Measurements from ENCODE around the gene PDE4D.
A peak's percentile ranks its signal among the peaks of the same experiment; 100 is the strongest.

PDE4D gene

DNA sequence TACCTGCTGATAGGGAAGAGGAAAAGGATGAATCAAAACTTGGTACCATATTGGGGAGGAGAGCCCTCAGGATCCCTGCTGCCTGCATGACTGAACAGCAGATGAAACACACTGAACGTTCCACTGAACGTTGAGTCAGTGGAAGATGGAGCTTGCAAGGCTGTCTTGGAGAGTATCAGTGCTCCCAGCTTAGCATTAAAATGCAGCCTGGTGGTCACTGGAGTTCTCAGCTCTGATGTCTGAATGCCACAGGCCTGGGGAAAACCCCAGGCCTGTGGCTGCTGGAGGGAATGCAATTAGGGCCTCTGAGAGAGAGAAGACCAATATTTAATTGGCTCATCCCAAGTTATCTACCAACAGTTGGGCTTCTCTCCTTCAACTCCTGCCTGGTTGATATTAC, 54.5 kb downstream of the PDE4D start:
- DNase-seq (ENCODE audit: low read depth): no peak

DNA sequence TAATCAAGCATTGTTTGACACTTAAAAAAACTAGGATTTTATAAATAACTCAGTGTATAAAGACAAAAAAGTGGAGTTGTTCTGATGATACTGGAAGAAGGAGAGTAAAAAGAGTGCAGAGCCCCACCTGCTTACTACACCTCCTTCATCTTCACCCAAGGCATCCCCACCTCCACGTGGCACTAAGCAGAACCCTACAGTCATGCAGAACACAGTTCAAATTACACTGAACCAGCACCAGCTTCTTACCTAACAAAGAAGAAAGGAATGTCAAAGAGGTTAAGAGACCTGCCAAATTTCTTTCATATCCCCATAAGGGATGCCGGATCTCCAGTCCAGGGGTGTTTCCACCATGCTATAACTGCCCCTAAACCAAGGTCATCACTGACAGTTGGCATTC, 55.5 kb downstream of the PDE4D start:
- DNase-seq (ENCODE audit: low read depth): no peak

DNA sequence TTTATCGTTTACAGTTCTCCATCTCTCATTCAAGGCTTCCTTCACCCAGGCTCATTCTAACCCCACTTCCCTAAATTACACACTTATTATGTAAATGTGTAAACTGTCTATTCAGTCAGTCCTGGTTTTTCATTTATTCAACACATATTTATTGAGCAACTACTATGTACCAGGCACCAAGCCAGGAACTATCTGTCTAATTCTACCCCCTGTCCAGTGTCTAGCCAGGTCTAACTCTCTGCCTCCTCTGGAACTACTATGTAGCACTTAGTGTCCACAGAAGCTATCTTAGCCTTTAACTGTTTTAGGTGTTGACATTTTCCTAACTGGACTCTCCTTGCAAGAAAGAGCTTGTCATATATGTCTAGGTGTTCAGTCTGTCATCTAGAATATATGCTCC, 56.5 kb downstream of the PDE4D start:
- DNase-seq (ENCODE audit: low read depth): no peak

DNA sequence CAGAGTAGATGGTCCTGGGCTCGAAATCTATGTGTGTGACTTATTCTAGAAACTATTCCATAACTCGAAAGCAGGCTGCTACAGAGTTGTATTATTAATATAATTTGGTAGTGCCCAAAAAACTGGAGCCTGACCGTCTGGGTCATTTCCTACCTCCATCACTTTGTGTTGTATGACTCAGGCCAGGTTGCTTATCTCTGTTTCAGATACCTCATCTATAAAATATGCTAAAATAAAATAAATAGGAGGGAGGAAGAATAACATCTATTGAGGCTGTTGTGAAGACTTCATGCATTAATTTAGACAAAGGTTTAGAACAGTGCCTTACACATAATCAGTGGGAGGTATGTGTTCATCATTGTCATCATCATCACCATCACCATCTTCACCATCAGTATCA, 57.7 kb downstream of the PDE4D start:
- DNase-seq (ENCODE audit: low read depth): no peak

DNA sequence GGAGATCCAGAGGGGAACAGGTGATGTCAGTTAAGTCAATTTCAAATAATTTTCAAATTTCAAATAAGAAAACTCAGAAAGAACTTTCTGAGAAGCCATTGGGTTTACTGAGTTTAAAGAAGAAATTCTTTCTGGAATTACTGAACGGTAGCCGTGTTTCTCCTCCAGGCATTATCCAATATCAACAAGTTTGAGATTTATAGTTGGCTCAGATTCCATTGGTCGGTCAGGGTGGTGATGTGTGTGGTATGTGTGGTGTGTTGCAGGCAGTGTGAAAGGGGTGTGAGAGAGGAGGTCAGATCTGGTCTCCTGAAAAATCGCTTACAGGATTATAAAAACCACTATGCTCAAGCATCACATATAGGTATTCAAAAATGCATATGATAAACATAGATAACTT, 60.1 kb downstream of the PDE4D start:
- no peak for DNase-seq (ENCODE audit: low read depth)

DNA sequence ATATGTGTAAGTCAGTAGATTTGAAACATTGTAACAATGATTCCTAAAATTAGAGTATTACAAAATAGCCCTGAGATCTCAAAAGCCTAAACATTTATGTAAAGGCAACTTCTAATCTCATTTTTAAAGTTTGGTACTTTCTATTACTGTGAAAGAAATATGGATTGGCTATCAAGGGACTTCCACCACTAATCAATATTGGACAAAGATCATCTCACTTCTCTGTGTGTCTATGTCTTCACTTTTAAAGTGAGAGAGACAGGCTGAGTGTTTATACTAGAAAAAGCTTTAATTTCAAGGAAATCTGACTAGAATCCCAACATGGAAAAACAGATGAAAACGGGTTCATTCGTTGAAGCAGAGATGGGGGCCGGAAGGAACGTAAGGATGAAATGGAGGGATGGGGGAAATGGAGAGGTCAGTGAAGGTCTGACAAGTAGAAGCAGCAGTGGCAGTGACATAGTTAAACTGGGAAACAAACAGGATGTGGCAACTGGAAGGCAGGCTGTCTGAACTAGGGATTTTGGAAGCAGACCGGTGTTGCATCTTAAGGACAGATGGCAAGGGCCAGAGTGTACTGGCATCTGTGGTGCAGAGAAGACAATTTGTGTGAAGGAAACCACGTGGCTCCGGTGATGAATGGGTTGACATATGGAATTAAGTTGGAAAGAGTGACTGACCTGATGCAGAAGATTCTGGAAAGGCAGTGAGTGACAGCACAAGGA, 60.8 kb downstream of the PDE4D start:
- DNase-seq (ENCODE audit: low read depth): no peak

DNA sequence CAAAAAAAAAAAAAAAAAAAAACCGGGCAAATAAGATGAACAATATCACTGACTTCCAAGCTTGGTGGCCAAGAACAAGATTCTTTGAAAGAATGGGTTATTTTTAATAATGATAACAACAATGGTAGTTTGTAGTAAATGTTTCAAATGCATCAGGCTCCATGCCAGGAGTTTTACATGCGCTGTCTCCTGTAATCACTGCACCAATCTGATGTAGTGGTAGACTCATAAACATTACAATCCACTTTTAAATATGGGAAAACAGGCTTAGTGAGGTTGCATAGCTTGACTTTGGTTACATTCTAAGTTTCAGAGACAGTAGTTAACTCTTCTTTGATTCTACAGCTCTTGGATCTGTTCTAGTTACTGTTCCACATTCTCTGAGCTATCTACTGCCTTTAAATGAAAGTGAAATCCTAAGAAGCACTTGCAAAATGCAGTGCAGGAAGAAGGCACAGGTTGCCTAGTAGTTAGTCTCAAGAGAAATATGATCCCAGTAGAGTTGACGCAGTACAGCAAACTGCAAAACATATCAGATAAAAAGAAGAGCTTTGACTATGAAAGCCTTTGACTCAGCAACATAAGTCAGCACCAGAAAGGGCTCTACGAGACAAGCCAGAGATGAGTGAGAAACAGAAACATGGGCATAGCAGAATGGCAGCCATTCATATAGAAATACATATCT, 62.1 kb downstream of the PDE4D start:
- DNase-seq (ENCODE audit: low read depth): no peak

DNA sequence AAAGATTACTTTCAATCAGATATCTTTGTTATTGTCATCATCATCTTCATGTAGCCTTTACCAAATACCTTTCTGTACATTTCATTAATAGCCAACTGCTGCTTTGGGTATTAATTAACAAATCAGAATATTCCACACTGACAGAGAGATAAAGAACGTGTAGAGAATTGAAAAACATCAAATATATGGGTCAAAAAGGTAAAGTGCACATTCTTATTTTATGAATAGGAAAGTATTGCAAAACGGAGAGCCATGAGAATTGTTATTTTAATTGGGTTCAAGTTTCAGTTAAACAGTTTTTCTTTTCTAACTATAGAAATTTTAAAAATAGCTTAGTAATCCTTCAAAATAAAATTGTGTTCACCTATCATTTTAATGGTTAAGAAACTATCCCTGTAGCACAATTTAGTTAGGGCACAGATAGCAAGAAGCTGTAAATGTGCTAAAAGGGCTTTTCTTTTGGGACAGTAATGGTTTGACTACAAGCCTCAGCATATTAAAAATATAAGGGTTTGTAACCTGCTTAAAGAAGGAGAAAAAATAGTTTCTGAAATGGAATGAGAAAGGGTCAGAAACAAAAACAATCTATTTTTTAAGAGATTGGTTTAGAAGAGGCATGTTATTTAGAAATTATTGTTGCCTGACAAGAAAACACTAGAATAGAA, 62.9 kb downstream of the PDE4D start:
- no peak for DNase-seq (ENCODE audit: low read depth)

DNA sequence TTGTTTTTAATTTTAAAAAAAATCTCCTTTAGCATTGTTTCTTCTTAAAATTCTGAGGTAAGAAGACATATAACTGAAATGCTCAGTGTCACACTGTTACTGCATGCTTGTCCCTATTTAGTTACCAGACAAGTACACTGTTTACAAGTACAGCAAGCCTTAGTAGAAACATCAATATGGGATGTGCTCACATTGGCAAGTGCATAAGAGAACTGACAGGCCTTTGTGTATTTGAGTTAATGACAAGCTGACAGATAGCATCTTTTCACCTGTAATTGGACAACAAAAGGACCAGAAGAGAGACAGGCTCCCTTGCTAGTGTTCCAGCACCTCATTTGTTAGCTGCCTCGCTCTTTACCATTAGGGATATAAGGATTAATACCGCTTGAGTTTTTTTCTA, 63.6 kb downstream of the PDE4D start:
- no peak for DNase-seq (ENCODE audit: low read depth)

DNA sequence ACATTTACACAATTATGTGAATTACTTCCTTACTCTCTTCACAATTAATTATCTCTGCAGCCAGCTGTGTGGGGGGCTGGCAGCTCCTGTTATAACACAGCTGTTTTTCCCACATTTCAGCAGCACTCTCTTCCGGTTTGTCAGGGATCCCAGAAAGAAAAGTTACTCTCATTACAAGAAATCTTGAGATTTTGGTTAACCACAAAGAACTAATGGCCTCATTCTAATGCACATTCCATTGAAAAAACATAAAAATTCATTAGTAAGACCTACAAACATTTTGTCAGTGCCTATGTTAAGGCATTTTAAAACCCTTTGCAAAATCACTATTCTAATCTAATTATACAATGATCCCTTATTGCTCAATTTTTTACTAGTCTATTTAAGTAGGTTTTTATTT, 64.1 kb downstream of the PDE4D start:
- peak; percentile 60 for DNase-seq (ENCODE audit: low read depth)

DNA sequence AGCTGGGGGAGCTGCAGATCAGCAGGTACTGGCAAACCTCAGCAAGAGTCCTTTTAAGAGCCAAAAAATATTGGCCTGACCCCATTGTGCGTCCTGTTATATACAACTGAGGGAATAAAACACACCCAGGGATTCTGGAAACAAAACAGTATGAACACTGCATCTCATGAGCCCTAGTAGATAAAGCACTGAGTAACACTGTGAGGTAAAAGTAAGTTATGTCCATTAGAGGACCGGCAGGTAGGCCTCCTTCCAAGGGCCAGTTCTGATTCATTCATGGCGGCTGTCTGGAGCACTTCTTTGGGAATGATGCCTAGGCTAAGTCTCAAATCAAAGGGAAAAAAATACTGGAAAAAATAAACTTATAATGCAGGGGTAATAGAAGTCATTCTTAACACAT, 64.9 kb downstream of the PDE4D start:
- no peak for DNase-seq (ENCODE audit: low read depth)

DNA sequence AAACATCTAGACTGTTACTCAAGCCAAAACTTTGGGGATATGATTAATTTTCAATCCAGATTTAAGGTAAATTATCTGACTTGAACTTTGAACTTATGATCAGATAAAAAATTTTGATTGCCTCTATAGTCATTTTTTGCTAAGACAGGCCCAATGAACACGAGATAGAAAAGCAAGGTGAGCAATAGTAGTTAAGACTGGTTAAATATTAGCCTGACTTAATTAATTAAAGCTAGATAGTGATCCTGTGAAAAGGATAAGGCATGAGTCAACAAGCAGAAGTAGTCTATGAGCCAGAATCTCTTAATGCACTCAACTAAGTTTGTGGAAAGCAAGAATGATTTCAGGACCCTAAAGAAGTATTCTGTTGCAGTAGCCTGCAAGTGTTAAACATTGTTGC, 66.5 kb downstream of the PDE4D start:
- no peak for DNase-seq (ENCODE audit: low read depth)

DNA sequence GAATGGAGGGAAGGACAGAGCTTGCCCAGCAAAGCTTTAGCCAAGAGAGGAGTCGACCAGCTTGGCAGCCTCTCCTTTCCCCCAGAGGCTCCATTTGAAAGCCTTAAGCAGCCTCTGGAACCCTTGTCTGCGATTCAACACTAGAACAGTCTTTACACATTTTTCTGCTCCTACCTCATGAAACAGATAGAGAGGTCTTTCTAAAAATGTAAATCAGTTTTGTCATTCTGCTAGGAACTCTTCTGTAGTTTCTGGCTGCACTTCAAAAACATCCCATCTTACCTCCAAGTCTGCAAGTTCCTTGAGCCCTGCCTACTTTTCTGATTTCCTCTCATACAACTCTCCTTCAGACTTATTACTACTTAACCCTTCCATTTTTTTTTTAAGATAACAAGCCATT, 70.1 kb downstream of the PDE4D start:
- no peak for DNase-seq (ENCODE audit: low read depth)

DNA sequence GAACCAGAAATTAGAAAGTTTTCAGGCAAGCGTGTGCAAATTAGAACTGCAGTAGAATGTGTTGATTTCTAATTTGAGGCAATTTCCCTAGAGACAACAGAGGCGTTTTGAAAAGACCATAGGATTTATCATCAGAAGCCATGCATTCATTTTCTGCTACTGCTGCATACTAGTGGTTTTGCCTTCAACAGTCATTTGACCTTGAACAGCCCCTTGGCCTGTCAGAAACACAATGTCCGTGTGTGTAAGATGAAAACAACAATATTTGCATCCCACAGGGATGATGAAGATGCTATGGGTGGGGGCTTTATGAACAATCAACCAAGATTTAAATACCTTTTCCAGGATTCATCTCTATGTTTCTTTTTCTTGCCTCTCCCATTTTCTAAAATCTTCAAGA, 73.7 kb downstream of the PDE4D start:
- no peak for DNase-seq (ENCODE audit: low read depth)

DNA sequence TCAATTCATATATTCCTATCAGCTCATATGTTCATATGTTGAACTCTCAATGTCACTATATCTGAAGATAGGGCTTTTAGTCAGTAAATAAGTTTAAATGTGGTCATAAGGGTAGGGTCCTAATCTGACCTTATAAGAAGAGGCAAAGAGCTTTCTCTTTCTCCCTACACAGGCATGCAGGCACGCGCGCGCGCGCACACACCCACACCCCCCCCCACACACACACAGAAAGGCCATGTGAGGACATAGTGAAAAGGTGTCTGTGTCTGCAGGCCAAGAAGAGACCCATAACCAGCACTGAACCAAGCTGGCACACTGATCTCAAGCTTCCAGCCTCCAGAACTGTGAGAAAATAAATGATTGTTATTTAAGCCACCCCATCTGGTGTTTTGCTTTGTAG, 76.0 kb downstream of the PDE4D start:
- DNase-seq (ENCODE audit: low read depth): no peak

DNA sequence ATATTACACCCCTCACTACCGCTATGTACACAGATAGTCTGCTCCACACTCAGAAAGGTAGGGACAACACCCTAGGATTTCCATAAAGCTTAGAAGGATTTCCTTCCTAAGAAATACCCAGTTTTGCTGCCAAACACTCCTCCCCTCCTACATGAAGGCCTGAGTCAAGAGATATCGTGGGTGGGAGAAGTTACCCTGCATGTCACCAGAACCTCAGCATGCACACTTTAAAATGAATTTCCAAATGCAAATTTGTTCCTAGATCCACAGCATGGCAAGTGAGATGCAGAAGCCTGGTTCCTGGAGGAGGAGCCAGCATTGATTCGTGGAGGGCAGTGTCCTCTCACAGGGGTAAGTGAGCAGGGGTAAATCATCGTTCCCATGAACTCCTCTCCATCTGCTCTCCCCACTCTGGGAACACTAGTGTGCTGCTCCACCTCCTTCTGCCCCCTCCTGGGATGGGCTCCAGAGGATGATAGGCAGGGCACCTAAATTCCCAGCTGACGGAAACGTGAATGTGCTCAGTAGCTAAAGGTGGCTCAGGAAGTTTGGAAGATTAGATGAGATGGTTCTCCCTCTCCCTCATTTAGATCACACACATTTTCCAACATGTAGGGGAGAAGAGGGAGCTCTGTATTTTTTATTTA, 76.7 kb downstream of the PDE4D start:
- DNase-seq (ENCODE audit: low read depth): no peak

DNA sequence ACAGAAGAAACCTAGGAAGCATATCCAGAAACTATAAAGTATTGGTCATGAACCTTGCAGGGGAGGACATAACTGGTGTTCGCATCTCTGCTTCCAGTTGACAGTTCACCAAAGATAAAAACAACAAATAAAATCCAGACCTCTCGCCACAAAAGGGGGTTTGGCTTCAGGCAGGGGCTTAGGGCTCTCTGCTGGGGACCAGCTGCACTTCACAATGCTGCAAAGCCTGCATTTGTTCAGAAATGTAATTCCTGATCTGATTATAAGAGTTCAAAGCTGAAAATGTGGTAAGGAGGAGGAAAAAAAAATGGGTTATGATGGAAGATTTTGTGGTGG, 79.0 kb downstream of the PDE4D start:
- no peak for DNase-seq (ENCODE audit: low read depth)

DNA sequence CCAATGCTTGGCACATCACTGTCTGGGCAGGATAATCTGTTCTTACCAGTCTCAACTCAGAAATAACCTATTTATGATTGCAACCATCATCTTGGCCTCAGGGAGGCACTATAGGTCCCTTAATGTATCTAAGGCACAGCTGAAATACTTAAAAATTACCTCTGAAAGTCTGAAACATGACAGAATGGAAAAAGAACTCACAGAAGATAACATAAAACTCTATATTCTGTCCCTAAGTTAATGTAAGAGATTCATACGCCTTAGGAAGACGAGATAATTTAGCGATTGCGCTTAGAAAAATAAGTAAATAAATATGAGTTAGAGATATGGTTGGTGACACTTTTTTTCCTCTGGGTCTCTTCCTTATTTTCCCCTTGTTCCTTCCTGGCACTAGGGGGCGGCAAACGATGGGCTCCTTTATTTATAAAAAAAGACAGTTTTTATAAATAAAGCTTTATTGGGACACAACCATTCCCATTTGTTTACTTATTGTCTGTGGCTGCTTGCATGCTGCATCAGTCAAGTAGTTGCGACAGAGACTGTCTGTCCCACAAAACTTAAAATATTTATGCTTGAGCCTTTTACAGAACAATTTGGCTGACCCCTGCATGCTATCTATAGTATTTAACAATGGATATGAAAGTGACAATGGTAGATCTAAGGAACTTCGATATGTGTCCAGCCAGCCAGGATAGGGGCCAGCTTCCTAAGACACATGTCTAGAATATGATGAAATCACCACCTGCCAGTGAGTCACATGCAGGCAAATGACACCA, 79.6 kb downstream of the PDE4D start:
- DNase-seq (ENCODE audit: low read depth): peak; percentile 78

DNA sequence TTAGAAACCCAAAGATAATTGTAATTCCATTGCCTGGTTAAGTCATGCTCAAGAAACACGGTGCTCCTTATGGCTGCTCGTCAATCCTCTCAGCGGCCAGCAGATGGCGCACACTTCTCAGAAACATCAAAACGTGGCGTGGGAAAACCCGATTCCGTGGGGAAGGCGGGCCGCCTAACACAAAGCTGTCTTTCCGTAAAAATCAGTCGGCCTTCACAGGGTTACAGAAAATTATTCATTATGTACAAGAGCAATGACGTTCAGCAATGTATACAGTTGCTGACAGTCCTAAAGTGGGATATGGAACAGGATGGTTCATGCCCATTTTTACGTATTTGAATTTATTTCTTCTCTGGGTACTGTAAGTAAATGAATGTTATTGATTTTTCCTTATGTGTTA, 83.5 kb downstream of the PDE4D start:
- DNase-seq (ENCODE audit: low read depth): no peak

DNA sequence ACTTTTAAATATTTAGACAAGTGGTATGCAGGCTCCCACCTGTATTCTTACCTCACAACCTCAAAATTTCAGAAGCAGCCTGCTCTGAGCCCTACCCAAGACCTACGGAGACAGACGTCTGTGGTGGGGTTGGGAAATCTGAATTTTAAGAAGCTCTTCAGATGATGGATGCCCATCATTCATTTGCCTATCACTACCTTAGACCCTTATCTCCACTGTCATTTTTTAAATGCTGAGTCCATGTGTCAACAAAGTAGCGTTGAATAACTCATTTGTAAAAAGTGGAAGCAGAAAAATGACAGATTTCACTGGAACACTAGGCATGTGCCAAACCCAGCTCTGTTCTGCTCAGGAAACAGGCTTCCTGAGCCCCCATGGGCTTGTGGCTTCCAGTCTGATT, 85.7 kb downstream of the PDE4D start:
- no peak for DNase-seq (ENCODE audit: low read depth)

DNA sequence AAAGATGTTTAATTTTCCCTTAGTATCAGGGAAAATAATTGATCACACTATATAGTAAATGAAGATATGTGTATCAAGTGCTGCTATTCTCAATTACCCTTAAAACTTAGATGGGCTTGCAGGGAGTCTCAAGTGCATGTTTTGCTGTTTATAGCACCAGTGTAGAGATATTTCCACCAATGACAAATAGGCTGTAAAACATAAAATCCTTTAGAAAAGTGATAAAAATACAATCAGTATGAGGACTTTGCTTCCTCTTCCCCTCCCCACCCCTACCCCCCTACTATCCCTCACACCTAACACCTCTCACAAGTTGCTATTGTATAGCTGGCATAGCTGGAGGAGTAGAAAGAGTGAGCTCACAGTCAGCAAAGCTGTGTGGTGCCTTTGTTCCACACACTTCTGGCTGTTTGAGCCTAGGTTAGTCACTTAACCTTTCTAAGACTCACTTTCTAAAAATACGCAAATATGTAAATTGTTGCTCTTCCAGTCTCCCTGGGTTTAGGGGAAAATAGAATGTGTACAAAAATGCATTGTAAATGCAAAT, 93.1 kb downstream of the PDE4D start:
- DNase-seq (ENCODE audit: low read depth): no peak
